Panc1 (cell line): ENCODE data around the gene UBL7. TPM values are rescaled to one million over a fixed set of nuclear protein-coding genes. Genes with fewer than 3 reads are reported as not detected.
"Not testable (repeated sequence)": the region's sequence is repeated elsewhere in the genome, so short reads cannot be mapped to it uniquely, and the experiment has no call there.

ENCODE experiments used
- ATAC-seq: fragments of 200-7000 bp; cut with Tn5 transposase; 2 replicates; pipeline ENCODE4 v1.9.1; 2020; ENCODE audit warnings: mild to moderate bottlenecking, moderate library complexity
- BruUV-seq: library from RNA; stranded (reverse); fragments of 400-500 nt; replicated peaks from 2 replicates; lab custom pipeline; 2021; lab: Mats Ljungman, UMichigan
- CTCF ChIA-PET: fragments of 300-600 bp; sonication (Branson Sonifier 250); formaldehyde crosslinking; loops from one replicate; lab custom pipeline; 2022; ENCODE audit warnings: antibody characterized with exemption; lab: Charles Lee
- POLR2A ChIA-PET: fragments of 300-600 bp; sonication (Branson Sonifier 250); formaldehyde crosslinking; loops from one replicate; lab custom pipeline; 2022; ENCODE audit warnings: antibody characterized with exemption; lab: Charles Lee
- DNase-seq: peaks from one replicate; pipeline ENCODE4 v3.0.0-alpha.2; 2010; ENCODE audit warnings: low read depth, low spot score
- H3K27ac ChIP-seq: 2 replicates; pipeline ENCODE4 v1.5.1; 2011; ENCODE audit warnings: mild to moderate bottlenecking, low read length, inconsistent platforms
- H3K27me3 ChIP-seq: fragments of 200-500 bp; sonication (Bioruptor generic); 2 replicates; pipeline ENCODE4 v1.6.0; 2014; ENCODE audit warnings: low read length, inconsistent platforms; ENCODE audit not compliant: control insufficient read depth, insufficient read depth
- H3K36me3 ChIP-seq: fragments of 200-500 bp; sonication (Bioruptor generic); 2 replicates; pipeline ENCODE4 v1.5.1; 2014; ENCODE audit warnings: inconsistent platforms, mild to moderate bottlenecking, low read length, moderate library complexity; ENCODE audit not compliant: control insufficient read depth, insufficient read depth
- H3K4me1 ChIP-seq: 2 replicates; pipeline ENCODE4 v1.5.1; 2011; ENCODE audit warnings: inconsistent platforms, mild to moderate bottlenecking, low read length, moderate library complexity; ENCODE audit not compliant: control insufficient read depth, insufficient read depth
- H3K4me3 ChIP-seq, 2 experiments: 2 replicates each; pipeline ENCODE4 v1.5.1; 2011 to 2012; ENCODE audit warnings: low read depth in 2 of 2, low read length in 2 of 2, mild to moderate bottlenecking in 2 of 2, inconsistent platforms in 1 of 2, moderate library complexity in 1 of 2
- H3K9me3 ChIP-seq: fragments of 200-500 bp; sonication (Bioruptor generic); 2 replicates; pipeline ENCODE4 v1.5.1; 2014; ENCODE audit warnings: low read depth, mild to moderate bottlenecking, inconsistent platforms, low read length, moderate library complexity; ENCODE audit not compliant: control insufficient read depth, insufficient read depth
- CTCF ChIP-seq: fragments of 450-650 bp; IDR thresholded peaks from 2 replicates; pipeline ENCODE4 v1.5.1; 2017; ENCODE audit warnings: mild to moderate bottlenecking
- POLR2AphosphoS5 ChIP-seq: IDR thresholded peaks from 2 replicates; pipeline ENCODE4 v1.6.1; 2012; ENCODE audit warnings: mild to moderate bottlenecking, low read depth, low read length, moderate library complexity
- REST ChIP-seq, 2 experiments: IDR thresholded peaks; 2 replicates each; pipeline ENCODE4 v1.6.1; 2011 to 2012; ENCODE audit warnings: low read depth in 2 of 2, control low read depth in 1 of 2, low read length in 1 of 2, mild to moderate bottlenecking in 1 of 2, moderate library complexity in 1 of 2; ENCODE audit not compliant: insufficient read depth in 1 of 2
- SIN3A ChIP-seq: IDR thresholded peaks from 2 replicates; pipeline ENCODE4 v1.6.1; 2012; ENCODE audit warnings: low read depth, mild to moderate bottlenecking, low read length, moderate library complexity, borderline replicate concordance; ENCODE audit not compliant: insufficient read depth
- TCF7L2 ChIP-seq: IDR thresholded peaks from 2 replicates; pipeline ENCODE4 v1.6.1; 2011; ENCODE audit warnings: mild to moderate bottlenecking, low read depth, low read length, inconsistent platforms
- in situ Hi-C: cut with HindIII; loops from 2 replicates; pipeline ENCODE4 v1.10.0; 2016; ENCODE audit warnings: low sequenced_read_pairs, low pct_unique_long_range_greater_than_20kb
- intact Hi-C: fragments of 100-400 bp; cut with micrococcal nuclease; formaldehyde crosslinking; loops from one replicate; pipeline ENCODE4 v1.10.0; 2022; ENCODE audit not compliant: unreplicated experiment
- total RNA-seq: library from RNA; stranded (reverse); gene quantifications from one replicate; pipeline ENCODE4 v1.2.1, GENCODE V29; 2021; ENCODE audit not compliant: unreplicated experiment

UBL7 gene
- total RNA-seq, 1 experiment from 2014 or later, result 68.5 TPM

GRCh38 chr15:74461847-74462511, 1.0 kb upstream of the UBL7 start:
- TSS peak; percentile 90 for BruUV-seq
- Histone ChIP-seq H3K4me3 (peak overlapping the region; percentile 74 to 78), H3K36me3 (no peaks in the 10 kb centered on the region), H3K27ac (peak overlapping the region; percentile 91), H3K27me3 (no peaks in the 10 kb centered on the region), H3K4me1 (0 out of 2 replicates have a peak, but pooled peaks cover 3% of the 10 kb centered on the region), H3K9me3 (peaks cover 7% of the 10 kb centered on the region; the same call in 1 of the 2 replicates)
- ATAC-seq (no peak), DNase-seq (no peak)
- POLR2A ChIA-PET, result interaction anchor here (0.6 kb wide), 3 partner anchors 20 to 298 kb away, joined by 3 to 4 read pairs (median 3); no protein-coding TSS in a partner anchor
- TF ChIP-seq REST (IDR thresholded peaks at IDR 0.05; ENCODE audit: insufficient read depth in 1 of 2, low read depth in 2 of 2, low read length in 1 of 2) (no peak), POLR2AphosphoS5 (no peak), CTCF (no peak), SIN3A (no peak), TCF7L2 (no peak)
- in situ Hi-C loops (no loop called here), intact Hi-C loops (loop anchor here (2.0 kb wide), 1 partner anchor 27 kb away; no protein-coding TSS in a partner anchor)
- CTCF ChIA-PET, result interaction anchor here (0.7 kb wide), 2 partner anchors 77 to 87 kb away, joined by 4 read pairs; no protein-coding TSS in a partner anchor

GRCh38 chr15:74460298-74460697, 662 bp downstream of the UBL7 start:
- H3K4me3 ChIP-seq, result peak overlapping the region; percentile 74 to 78
- POLR2A ChIA-PET, result no interaction called here
- DNase-seq, result no peak
- no peak for TF ChIP-seq TCF7L2
- no peak for TF ChIP-seq CTCF
- no peak for TF ChIP-seq SIN3A
- TF ChIP-seq REST (IDR thresholded peaks at IDR 0.05; ENCODE audit: insufficient read depth in 1 of 2, low read depth in 2 of 2, low read length in 1 of 2), result no peak
- TF ChIP-seq POLR2AphosphoS5, result no peak
- peaks cover 7% of the 10 kb centered on the region; the same call in 1 of the 2 replicates for H3K9me3 ChIP-seq
- ATAC-seq, result no peak
- 0 out of 2 replicates have a peak, but pooled peaks cover 3% of the 10 kb centered on the region for H3K4me1 ChIP-seq
- in situ Hi-C loops, result no loop called here
- H3K27ac ChIP-seq, result peak overlapping the region; percentile 91
- no peaks in the 10 kb centered on the region for H3K27me3 ChIP-seq
- CTCF ChIA-PET, result no interaction called here
- intact Hi-C loops, result loop anchor here (2.0 kb wide), 1 partner anchor 25 kb away; no protein-coding TSS in a partner anchor
- BruUV-seq, result no TSS peak
- H3K36me3 ChIP-seq, result no peaks in the 10 kb centered on the region

GRCh38 chr15:74459798-74460197, 1.2 kb downstream of the UBL7 start:
- H3K9me3 ChIP-seq, in situ Hi-C loops, H3K27me3 ChIP-seq, DNase-seq, H3K4me1 ChIP-seq, H3K36me3 ChIP-seq, H3K27ac ChIP-seq, CTCF ChIA-PET, ATAC-seq, BruUV-seq, POLR2A ChIA-PET: not testable (repeated sequence)
- H3K4me3 ChIP-seq, result peak overlapping the region in 1 of 2 experiments; percentile 78; a peak in 1 of 4 replicates
- intact Hi-C loops, result loop anchor here (2.0 kb wide), 1 partner anchor 25 kb away; no protein-coding TSS in a partner anchor
